Neutrophil (primary cell): ENCODE data around the gene FBXO3.

ENCODE experiments used
- H3K27ac ChIP-seq: fragments of 200-600 bp; sonication (generic); 2 replicates; pipeline ENCODE4 v1.5.1; 2016; ENCODE audit warnings: mild to moderate bottlenecking, moderate library complexity
- H3K27me3 ChIP-seq: fragments of 200-600 bp; sonication (generic); 2 replicates; pipeline ENCODE4 v1.6.0; 2016; ENCODE audit warnings: mild to moderate bottlenecking
- H3K36me3 ChIP-seq: fragments of 200-600 bp; sonication (generic); 2 replicates; pipeline ENCODE4 v1.5.1; 2017
- H3K4me1 ChIP-seq, 2 experiments: fragments of 200-600 bp in 1 of 2; sonication (generic) in 1 of 2; 1 replicate in 1 of 2; 2 replicates in 1 of 2; pipeline versions ENCODE4 v1.5.1 to v1.6.1; 2013 to 2016; ENCODE audit warnings: low read depth in 1 of 2, low read length in 1 of 2, mild to moderate bottlenecking in 1 of 2, moderate library complexity in 1 of 2; ENCODE audit not compliant: control insufficient read depth in 1 of 2, insufficient read depth in 1 of 2
- H3K4me3 ChIP-seq, 2 experiments: fragments of 200-600 bp in 1 of 2; sonication (generic) in 1 of 2; 1 replicate in 1 of 2; 2 replicates in 1 of 2; pipeline ENCODE4 v1.5.1; 2013 to 2016; ENCODE audit warnings: low read depth in 1 of 2, low read length in 1 of 2, mild to moderate bottlenecking in 1 of 2, moderate library complexity in 1 of 2
- H3K9me3 ChIP-seq: fragments of 200-600 bp; sonication (generic); 2 replicates; pipeline ENCODE4 v1.5.1; 2016
- TF ChIP-seq, protein P1 (sequence below): fragments of 200-600 bp; sonication (generic); IDR thresholded peaks from 2 replicates; pipeline ENCODE4 v1.5.1; 2016; ENCODE audit warnings: antibody characterized with exemption

The FBXO3 gene

DNA sequence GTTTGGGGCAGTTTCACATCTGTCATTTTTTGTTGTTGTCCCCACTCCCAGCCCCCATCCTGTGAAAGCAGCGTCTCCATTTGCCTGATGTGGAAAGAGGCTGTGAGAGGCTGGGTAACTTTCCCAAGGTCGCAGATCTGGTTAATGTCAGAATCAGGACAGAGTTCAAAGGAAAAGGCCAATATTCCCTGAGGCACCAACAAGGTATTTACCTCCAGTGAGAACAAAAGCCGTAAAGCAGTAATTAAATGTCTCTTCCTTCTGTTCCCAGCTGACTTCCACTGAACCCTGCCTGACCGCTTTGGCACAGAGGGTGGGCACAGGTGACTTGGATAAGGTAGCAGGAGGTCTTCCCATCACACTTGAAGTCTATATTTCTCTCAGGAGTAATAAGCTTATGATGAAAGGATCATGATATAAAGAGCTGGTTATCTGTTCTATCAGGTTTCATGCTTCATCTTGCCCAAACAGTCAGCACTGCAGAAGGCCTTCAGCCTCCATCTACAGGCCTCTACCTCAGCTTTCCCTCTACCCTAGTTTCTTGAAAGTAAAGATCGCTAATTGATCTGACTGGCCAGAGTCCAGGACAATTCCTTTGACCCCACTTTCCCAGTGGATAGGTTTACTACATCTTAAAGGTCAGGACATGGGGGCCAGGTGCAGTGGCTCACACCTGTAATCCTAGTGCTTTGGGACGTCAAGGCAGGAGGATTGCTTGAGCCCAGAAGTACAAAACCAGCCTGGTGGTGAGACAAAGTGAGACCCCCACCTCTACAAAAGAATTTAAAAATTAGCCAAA is 83.1 kb downstream of the FBXO3 start:
- H3K27ac ChIP-seq: no peak overlapping the region
- no peak overlapping the region for H3K4me3 ChIP-seq
- no peaks in the 10 kb centered on the region for H3K36me3 ChIP-seq
- no peaks in the 10 kb centered on the region for H3K9me3 ChIP-seq
- TF ChIP-seq, protein P1, sequence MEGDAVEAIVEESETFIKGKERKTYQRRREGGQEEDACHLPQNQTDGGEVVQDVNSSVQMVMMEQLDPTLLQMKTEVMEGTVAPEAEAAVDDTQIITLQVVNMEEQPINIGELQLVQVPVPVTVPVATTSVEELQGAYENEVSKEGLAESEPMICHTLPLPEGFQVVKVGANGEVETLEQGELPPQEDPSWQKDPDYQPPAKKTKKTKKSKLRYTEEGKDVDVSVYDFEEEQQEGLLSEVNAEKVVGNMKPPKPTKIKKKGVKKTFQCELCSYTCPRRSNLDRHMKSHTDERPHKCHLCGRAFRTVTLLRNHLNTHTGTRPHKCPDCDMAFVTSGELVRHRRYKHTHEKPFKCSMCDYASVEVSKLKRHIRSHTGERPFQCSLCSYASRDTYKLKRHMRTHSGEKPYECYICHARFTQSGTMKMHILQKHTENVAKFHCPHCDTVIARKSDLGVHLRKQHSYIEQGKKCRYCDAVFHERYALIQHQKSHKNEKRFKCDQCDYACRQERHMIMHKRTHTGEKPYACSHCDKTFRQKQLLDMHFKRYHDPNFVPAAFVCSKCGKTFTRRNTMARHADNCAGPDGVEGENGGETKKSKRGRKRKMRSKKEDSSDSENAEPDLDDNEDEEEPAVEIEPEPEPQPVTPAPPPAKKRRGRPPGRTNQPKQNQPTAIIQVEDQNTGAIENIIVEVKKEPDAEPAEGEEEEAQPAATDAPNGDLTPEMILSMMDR: no peak
- H3K4me1 ChIP-seq: peaks cover 13 to 24% of the 10 kb centered on the region in 2 experiments
- H3K27me3 ChIP-seq: no peaks in the 10 kb centered on the region
